Right lung (tissue), 5 donors: ENCODE measurements around the gene WNK2. TPM values are rescaled to one million over a fixed set of nuclear protein-coding genes. Genes with fewer than 3 reads are reported as not detected.

Source experiments
- DNase-seq, 2 donors: peaks; one replicate each; pipeline ENCODE4 v3.0.0-alpha.2; 2013
- polyA plus RNA-seq, 5 donors: library from polyadenylated mRNA; unstranded; fragments of 120-200 nt; gene quantifications; one replicate each; pipeline versions ENCODE4 v1.2.1 to v1.2.3, GENCODE V29; 2013; ENCODE audit warnings: inconsistent platforms in 1 of 5, low replicate concordance in 1 of 5; ENCODE audit not compliant: insufficient read length in 5 of 5, insufficient read depth in 1 of 5

The WNK2 gene
- polyA plus RNA-seq, 5 donors: 4.2 to 8.0 (median 6.8) TPM

DNA sequence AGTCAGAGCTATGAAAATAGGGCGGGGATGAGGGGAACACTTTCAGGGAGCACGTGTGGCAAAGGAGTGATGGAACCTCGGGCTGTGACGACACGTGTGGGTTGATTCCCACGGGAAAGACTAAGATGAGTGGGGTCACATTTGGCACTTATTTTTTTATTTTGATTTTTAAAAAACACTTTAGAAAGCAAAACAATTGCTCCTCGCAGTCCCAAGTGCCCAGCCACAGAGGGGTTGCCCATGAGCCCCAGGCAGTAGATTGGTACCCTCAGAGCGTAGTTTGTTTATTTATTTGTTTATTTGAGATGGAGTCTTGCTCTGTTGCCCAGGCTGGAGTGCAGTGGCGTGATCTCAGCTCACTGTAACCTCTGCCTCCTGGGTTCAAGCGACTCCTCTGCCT lies 69.7 kb downstream of the WNK2 start:
- no peak for DNase-seq

DNA sequence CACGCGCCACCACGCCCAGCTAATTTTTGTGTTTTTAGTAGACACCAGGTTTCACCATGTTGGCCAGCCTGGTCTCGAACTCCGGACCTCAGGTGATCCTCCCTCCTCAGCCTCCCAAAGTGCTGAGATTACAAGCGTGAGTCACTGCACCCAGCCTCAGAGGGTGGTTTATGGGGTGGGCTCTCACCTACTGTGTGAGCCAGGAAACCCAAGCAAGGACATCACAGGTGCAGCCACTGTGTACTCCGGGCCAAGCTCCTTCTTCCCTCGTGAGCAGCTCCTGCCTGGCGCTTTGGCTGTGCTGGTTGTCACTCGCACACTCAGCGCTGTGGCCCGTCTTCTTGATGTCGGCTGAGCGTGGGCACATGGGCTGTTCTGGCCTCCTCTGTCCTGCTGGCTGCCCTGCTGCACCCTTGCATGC lies 70.1 kb downstream of the WNK2 start:
- no peak for DNase-seq

GRCh38 chr9:93254806-93255493 lies 71.0 kb downstream of the WNK2 start:
- no peak for DNase-seq

DNA sequence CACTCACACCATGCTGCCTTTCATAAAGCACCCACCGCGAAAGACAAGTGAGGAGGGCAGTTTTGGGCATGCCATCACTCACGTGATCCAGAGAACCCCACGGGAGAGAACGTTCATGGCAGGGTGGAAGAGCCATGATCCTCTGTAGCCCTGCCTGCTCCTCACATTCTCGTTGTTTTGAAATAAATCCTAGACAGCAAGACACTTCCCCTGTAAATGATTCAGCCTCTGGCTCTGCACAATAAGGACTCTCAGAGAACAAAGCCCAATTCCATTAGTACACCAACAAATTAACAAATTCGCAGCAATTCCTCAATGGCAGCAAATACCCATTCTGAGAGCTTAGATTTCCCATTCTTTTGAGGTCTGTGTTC lies 71.5 kb downstream of the WNK2 start:
- DNase-seq: no peak

DNA sequence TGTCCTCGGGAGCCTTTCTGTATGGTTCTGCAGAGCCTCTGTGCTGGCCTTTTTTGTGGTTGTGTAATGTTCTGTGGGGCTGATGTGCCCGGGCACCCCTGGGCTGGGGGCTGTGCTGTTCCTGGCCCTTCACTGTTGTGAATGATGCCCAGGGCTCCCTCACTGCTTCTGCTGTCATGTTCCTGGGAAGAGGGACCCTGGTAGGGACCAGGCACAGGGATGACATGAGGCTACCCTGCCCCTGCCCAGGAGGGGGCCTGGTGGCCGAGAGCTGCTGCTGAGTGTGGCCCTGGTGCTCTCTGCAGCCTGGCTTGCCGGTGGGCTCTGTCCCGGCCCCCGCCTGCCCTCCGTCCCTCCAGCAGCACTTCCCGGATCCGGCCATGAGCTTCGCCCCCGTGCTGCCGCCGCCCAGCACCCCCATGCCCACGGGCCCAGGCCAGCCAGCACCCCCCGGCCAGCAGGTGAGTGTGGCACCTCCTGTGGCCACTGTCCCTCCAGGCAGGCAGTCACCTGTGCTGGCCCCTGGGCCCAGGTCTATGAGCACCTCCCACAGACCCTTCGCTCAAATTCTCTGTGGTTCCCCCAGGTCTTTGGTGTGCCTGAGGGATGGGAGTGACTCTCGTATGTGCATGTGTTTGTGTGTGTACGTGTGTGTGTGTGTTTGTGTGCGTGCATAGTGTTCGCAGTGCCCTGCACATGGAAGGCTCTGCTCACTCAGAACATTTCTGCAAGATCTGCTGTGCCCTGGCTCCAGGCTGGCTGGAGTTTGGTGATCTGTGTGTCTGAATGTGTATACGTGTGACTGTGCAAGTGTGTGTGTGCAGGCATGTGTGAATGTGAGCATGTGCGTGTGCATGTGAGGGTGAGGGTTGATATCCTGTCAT lies 72.3 kb downstream of the WNK2 start:
- DNase-seq: no peak

GRCh38 chr9:93256878-93257807 lies 73.2 kb downstream of the WNK2 start:
- no peak for DNase-seq

DNA sequence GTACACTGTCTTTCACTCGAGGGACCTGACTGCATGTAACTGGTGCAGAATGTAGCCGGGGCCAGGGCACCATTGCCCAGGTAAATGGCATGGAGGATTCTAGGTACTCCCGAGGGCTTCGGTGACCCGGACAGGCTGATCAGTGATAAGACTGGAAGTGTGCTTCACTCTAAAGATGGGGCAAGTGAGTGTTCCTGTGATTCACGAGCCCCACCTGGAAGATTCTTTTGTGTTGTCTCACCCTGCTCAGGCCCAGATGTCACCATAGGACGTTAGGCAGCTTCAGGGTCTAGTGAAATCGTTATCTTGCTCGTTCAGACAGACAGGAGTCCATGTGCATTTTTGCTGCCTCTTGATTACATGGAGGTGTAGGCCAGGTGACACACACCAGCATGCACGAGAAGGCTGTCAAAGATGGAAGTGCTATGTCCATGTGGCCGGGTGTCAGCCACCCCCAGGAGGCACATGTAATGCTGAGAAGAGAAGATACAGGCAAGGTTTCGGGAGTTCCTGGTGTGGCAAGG lies 73.9 kb downstream of the WNK2 start:
- DNase-seq: no peak

GRCh38 chr9:93258419-93258817 lies 74.5 kb downstream of the WNK2 start:
- no peak for DNase-seq

DNA sequence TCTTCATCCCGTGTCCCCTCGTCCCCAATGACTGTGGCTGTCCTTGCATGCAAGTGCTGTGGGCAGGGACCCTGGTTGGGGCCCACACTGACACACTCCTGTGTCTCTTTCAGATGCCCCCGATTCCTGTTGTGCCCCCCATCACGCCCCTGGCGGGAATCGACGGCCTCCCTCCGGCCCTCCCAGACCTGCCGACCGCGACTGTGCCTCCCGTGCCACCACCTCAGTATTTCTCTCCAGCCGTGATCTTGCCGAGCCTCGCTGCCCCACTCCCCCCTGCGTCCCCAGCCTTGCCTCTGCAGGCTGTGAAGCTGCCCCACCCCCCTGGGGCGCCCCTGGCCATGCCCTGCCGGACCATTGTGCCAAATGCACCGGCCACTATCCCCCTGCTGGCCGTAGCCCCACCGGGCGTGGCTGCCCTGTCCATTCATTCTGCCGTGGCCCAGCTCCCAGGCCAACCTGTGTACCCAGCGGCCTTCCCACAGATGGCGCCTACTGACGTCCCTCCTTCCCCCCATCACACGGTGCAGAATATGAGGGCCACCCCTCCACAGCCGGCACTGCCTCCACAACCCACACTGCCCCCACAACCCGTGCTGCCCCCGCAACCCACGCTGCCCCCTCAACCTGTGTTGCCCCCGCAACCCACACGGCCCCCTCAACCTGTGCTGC lies 75.0 kb downstream of the WNK2 start:
- DNase-seq: no peak

DNA sequence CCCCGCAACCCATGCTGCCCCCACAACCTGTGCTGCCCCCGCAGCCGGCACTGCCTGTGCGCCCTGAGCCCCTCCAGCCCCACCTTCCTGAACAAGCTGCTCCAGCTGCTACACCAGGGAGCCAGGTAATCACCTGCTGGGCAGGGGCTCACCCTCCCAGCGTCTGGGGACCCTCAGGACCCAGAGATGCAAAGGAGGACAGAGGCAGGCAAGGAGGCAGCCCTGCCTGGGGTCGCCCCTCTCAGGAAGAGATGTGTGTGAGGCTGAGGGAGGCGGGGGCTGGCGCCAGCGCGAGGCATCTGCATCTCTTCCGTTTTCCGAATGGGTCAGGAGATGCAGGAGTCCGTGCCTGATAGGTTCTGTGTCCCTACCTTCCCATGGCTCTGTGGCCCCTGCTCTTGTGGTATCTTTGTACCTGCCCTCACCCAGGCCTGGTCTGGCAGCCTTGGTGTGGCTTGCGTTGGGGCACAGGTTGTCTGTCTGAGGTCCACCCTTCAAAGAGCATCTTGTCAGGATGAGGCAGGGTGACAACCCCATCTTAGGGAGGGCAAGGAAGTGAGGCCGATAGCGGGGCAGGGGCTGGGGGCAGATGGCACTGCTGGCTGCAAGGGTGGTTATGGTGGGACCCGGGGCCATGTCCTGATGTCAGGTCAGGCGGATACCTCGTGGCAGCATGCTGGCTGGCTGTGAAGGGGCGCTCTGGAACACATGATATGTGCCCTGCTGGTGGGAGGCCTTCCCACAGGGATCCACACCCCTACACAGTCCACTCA lies 75.7 kb downstream of the WNK2 start:
- DNase-seq: no peak

GRCh38 chr9:93260263-93261066 lies 76.5 kb downstream of the WNK2 start:
- DNase-seq: no peak

- DNase-seq: no peak
These were observed 77.3 kb downstream of the WNK2 start for GRCh38 chr9:93261281-93261680.

DNA sequence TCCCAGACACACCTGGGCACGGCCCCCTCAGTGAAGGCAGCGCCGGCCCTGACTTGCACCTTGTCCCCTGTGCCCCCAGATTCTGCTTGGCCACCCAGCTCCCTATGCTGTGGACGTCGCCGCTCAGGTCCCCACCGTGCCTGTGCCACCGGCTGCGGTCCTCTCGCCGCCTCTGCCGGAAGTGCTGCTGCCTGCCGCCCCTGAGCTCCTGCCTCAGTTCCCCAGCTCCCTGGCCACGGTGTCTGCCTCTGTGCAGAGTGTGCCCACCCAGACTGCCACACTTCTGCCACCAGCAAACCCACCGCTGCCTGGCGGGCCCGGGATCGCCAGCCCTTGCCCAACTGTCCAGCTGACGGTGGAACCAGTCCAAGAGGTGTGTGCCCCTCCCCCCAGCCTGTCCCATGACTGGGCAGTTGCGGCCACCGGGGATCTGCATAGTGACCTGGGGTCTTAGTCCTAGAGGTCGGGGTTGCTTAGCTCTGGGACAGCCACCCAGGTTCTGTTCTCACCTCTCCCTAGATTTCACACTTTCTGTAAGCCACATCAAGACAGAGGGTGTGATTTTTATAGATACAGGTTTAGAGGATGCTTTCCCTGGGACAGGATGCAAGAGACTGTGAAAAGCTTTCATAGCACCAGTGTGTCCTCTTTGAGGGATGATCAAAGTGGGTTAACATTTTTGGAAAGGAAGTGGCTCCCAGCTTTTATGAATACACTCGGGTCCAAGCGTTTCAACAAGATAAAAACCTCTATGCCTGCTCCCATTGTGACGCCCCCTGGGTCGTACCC lies 78.0 kb downstream of the WNK2 start:
- no peak for DNase-seq

DNA sequence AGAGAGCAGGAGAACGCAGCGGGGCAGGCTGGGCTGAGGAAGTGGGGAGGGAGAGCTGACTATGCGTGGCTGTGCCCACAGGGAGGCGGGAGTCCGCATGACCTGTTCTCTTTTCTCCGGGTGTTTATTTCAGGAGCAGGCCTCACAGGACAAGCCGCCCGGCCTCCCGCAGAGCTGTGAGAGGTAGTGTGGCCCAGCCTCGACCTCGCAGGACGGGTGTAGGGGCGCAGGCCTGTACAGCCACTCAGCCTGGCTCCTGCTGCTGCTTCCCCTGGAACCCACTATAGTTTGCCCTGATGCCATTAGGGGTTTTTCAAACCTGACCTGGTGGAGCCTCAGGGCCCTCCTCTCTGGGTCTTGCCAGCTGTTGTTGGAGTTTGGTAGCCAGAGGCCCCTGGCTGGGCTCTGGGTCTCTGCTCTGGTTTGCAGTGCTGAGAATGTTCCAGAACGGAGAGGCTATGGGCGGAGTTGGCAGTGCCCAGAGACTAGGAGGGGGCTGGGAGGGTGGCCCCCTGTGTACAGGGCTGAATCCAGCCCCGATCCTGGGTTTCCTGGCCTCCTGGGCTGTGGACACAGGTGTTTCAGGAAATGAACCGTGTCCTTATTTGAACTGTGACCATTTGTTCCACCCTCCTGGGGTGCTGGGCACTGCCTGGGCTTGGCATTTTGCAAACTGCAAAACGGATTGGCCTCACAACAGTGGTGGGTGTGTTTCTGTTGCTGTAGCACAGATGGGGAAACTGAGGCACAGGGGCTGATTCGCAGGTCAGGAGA lies 78.8 kb downstream of the WNK2 start:
- DNase-seq: no peak

DNA sequence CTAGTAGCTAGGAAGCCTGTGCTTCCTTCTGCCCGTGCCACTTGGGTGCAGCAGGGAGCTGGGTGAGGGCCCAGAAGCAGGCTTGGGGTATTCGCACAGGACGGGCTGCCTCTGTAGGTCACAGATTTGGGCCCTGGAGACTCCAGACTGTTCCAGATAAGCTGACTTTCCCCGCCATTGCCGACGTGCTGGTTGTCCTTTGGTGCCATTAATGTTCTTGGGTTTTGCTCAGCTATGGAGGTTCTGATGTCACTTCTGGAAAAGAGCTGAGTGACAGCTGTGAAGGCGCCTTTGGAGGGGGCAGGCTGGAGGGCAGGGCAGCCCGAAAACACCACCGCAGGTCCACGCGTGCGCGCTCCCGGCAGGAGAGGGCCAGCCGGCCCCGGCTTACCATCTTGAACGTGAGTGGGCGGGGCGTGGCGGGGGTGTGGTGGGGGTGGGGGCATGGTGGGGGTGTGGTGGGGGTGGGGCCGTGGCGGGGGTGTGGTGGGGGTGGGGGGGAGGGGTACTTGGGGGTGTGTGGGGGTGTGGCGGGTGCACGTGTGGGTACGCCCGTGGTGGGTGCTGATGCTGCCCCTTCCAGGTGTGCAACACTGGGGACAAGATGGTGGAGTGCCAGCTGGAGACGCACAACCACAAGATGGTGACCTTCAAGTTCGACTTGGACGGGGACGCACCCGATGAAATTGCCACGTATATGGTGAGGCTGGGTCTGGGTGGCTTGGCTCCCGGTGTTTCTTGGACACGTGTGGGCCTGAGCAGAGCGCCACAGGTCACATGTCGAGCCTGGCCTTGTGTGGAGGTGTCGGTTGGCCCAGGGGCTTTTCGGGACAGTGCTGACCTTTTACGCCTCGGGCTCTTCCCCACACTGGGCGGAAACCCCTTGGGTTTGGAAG lies 79.6 kb downstream of the WNK2 start:
- DNase-seq: no peak

DNA sequence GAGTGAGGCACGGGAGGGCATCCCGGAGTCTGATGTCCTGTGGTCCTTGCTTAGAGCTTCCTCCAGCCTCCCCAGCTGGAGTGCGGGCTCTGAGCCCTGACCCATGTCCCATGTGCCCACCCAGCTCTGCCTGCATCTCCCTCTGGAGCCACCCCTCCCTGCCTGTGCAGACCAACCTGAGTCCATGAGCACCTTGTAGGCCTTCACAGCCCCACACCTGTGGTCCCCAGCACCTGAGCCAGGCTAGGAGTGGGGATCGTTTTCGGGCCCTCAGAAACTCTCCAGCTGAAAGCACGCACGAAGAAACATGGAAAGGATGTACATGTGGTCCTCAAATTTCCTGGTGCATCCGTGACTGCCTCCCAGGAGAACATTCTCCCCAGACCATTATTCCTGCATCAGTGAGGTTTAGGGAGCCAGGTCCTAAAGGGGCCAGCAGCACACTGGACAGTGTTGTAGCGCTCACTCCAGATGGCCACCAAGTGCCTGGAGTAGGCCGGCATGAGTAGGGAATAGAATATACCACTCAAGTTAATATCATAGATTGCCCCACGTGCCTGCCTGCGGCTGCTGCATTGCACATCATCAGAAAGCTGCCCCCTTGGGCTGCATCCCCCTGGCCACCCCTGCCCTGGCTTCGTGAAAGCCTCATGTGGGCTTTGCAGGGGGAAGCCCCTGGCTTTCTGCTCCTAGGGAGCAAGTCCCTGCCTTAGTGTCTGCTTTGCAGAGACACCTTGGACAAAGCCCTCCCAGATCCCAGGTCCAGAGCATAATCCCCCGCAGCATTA lies 80.6 kb downstream of the WNK2 start:
- DNase-seq: no peak
